Measurements from ENCODE around the gene KIR3DL3. TPM values are rescaled to one million over a fixed set of nuclear protein-coding genes. Genes with fewer than 3 reads are reported as not detected.

KIR3DL3 gene
- total RNA-seq, 2 experiments from 2014 or later: not detected

DNA sequence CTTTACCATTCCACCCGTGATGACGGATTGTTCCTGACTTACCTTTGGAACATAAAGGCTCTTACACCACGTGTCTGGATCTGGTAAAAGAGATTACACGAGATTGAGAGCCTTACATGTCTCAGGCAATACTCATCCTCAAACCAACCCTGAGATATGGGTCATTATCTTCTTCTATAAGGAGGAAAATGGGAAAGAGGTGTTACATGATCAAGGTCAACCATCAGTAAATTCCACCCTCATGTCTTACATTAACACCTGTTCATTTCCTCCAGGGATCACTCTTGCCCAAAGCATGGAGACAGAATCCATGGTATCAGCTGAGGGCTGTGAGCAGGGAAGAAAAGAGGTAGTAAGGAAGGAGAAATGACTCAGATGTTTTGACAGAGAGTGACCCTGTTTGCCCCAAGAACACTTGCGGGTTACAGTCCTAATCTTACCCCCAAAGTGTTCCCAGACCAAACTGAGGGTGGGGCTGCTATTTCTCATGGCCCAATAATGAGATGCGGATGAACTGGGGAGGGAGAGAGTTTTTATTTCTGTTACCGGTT lies 41.9 kb upstream of the KIR3DL3 start:
- POLR2A ChIA-PET: no interaction called here
- Histone ChIP-seq H3K27ac (ENCODE audit: low read depth in 1 of 2, low read length in 2 of 2) (no peak overlapping the region), H3K4me3 (ENCODE audit: low read length) (no peak overlapping the region), H3K36me3 (ENCODE audit: insufficient read depth, low read length) (no peaks in the 10 kb centered on the region), H3K4me1 (ENCODE audit: insufficient read depth, low read length) (no peaks in the 10 kb centered on the region), H3K9me3 (ENCODE audit: control insufficient read depth in 1 of 2, insufficient read depth in 1 of 2, low read length in 2 of 2) (no peaks in the 10 kb centered on the region), H3K27me3 (ENCODE audit: control insufficient read depth in 1 of 2, insufficient read depth in 2 of 2, low read length in 2 of 2) (peaks cover 3 to 7% of the 10 kb centered on the region in 2 experiments)
- Mint-ChIP-seq H3K4me1 (ENCODE audit: low read depth) (no peaks in the 10 kb centered on the region), H3K36me3 (ENCODE audit: low read depth) (no peaks in the 10 kb centered on the region), H3K4me3 (no peak overlapping the region), H3K27ac (no peak overlapping the region), H3K27me3 (peaks cover 29% of the 10 kb centered on the region), H3K9me3 (no peaks in the 10 kb centered on the region)
- no peak for DNase-seq
- intact Hi-C loops (cut with DNase I, micrococcal nuclease): no loop called here
- CTCF ChIA-PET: interaction anchor here (0.5 kb wide), 1 partner anchor 12 kb away, joined by 3 read pairs; no protein-coding TSS in a partner anchor
- TF ChIP-seq, protein P1, sequence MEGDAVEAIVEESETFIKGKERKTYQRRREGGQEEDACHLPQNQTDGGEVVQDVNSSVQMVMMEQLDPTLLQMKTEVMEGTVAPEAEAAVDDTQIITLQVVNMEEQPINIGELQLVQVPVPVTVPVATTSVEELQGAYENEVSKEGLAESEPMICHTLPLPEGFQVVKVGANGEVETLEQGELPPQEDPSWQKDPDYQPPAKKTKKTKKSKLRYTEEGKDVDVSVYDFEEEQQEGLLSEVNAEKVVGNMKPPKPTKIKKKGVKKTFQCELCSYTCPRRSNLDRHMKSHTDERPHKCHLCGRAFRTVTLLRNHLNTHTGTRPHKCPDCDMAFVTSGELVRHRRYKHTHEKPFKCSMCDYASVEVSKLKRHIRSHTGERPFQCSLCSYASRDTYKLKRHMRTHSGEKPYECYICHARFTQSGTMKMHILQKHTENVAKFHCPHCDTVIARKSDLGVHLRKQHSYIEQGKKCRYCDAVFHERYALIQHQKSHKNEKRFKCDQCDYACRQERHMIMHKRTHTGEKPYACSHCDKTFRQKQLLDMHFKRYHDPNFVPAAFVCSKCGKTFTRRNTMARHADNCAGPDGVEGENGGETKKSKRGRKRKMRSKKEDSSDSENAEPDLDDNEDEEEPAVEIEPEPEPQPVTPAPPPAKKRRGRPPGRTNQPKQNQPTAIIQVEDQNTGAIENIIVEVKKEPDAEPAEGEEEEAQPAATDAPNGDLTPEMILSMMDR (IDR thresholded peaks at IDR 0.05): no peak
- no peak for ATAC-seq (ENCODE audit: poor library complexity)

DNA sequence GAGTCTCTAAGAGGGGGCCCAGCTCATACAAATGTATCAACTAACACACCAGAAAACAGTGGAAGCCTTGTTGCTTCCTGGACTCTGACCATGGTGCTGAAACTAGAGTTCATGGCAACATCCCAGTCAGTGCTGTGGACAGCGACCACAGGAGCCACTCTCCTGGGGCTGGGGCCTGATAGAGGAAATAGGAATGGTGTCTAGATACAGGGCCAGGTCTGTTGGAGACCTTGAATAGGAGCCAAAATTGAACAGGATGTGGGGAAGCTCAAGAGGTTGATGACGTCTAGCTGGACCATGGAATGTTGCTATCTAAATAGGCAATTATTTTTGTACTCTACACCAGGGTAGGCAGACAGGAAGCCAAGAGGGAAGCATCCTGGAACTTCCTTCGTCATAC lies 39.7 kb upstream of the KIR3DL3 start:
- Mint-ChIP-seq H3K4me3 (no peak overlapping the region), H3K9me3 (no peaks in the 10 kb centered on the region), H3K27me3 (peaks cover 30% of the 10 kb centered on the region), H3K4me1 (ENCODE audit: low read depth) (no peaks in the 10 kb centered on the region), H3K27ac (no peak overlapping the region), H3K36me3 (ENCODE audit: low read depth) (no peaks in the 10 kb centered on the region)
- H3K27ac ChIP-seq (ENCODE audit: low read depth in 1 of 2, low read length in 2 of 2): no peak overlapping the region
- no peaks in the 10 kb centered on the region for H3K9me3 ChIP-seq (ENCODE audit: control insufficient read depth in 1 of 2, insufficient read depth in 1 of 2, low read length in 2 of 2)
- no peaks in the 10 kb centered on the region for H3K4me1 ChIP-seq (ENCODE audit: insufficient read depth, low read length)
- TF ChIP-seq, protein P1 (IDR thresholded peaks at IDR 0.05): no peak
- ChIA-PET POLR2A (no interaction called here), CTCF (no interaction called here)
- intact Hi-C loops (cut with DNase I, micrococcal nuclease): no loop called here
- DNase-seq (peak in 2 of 14 experiments; percentile 26 to 41), ATAC-seq (ENCODE audit: poor library complexity) (no peak)
- H3K4me3 ChIP-seq (ENCODE audit: low read length): no peak overlapping the region
- peaks cover 3 to 17% of the 10 kb centered on the region in 2 experiments for H3K27me3 ChIP-seq (ENCODE audit: control insufficient read depth in 1 of 2, insufficient read depth in 2 of 2, low read length in 2 of 2)
- H3K36me3 ChIP-seq (ENCODE audit: insufficient read depth, low read length): no peaks in the 10 kb centered on the region

DNA sequence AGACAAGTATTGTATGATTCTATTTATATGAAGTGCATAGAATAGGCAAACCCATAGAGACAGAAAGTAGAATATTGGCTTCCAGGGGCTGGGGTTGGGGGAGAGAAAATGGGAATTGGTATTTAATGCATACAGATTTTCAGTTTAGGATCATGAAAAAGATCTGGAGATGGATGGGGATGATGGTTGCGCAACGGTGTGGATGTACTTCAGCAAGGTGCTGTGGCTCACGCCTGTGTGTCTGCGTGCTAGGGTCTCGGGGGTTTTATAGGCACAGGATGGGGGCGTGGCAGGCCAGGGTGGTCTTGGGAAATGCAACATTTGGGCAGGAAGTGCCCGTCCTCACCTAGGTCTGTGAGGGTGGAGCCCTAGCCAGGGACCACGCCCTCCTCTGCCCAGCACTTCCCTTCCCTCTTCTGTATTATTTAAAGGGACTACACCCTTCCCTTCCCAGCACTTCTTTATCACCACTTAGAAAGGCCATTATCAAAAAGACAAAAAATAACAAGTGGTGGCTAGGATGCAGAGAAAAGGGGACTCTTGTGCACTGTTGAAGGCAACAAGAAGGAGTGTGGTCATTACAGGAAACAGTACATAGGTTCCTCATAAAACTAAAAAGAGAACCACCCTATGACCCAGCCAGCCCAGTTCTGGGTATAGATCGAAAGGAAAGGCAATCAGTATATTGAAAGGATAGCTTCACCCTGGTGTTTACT lies 32.5 kb upstream of the KIR3DL3 start:
- intact Hi-C loops (cut with DNase I, micrococcal nuclease): no loop called here
- H3K4me3 ChIP-seq (ENCODE audit: low read length): no peak overlapping the region
- TF ChIP-seq, protein P1 (IDR thresholded peaks at IDR 0.05): no peak
- no peaks in the 10 kb centered on the region for H3K36me3 ChIP-seq (ENCODE audit: insufficient read depth, low read length)
- H3K27ac ChIP-seq (ENCODE audit: low read depth in 1 of 2, low read length in 2 of 2): no peak overlapping the region
- peaks cover 56% of the 10 kb centered on the region for H3K27me3 Mint-ChIP-seq
- ATAC-seq (ENCODE audit: poor library complexity) (no peak), DNase-seq (no peak)
- no peaks in the 10 kb centered on the region for H3K36me3 Mint-ChIP-seq (ENCODE audit: low read depth)
- CTCF ChIA-PET: no interaction called here
- H3K27ac Mint-ChIP-seq: no peak overlapping the region
- H3K4me3 Mint-ChIP-seq: no peak overlapping the region
- no peaks in the 10 kb centered on the region for H3K9me3 Mint-ChIP-seq
- H3K4me1 ChIP-seq (ENCODE audit: insufficient read depth, low read length): peaks cover 2% of the 10 kb centered on the region
- peaks cover 0 to 3% of the 10 kb centered on the region in 2 experiments for H3K9me3 ChIP-seq (ENCODE audit: control insufficient read depth in 1 of 2, insufficient read depth in 1 of 2, low read length in 2 of 2)
- no peaks in the 10 kb centered on the region for H3K4me1 Mint-ChIP-seq (ENCODE audit: low read depth)
- POLR2A ChIA-PET: no interaction called here
- peaks cover 3 to 11% of the 10 kb centered on the region in 2 experiments for H3K27me3 ChIP-seq (ENCODE audit: control insufficient read depth in 1 of 2, insufficient read depth in 2 of 2, low read length in 2 of 2)
